Keratinocyte (primary cell): Measurements from ENCODE around the gene OVCH1. TPM values are rescaled to one million over a fixed set of nuclear protein-coding genes. Genes with fewer than 3 reads are reported as not detected.

Experiments
- DNase-seq: peaks from one replicate; pipeline ENCODE4 v3.0.0-alpha.2; 2011; ENCODE audit warnings: low read depth, missing footprints, low spot score
- FAIRE-seq: peaks from 2 replicates; lab custom pipeline; 2011; peaks lifted over from hg19 to GRCh38; lab: Jason Lieb, UNC
- H2AFZ ChIP-seq: 2 replicates; pipeline ENCODE4 v1.6.0; 2012; ENCODE audit warnings: low read length, control low read depth, inconsistent platforms; ENCODE audit not compliant: control insufficient read depth
- H3K27ac ChIP-seq: 2 replicates; pipeline ENCODE4 v1.5.1; 2011; ENCODE audit warnings: low read length; ENCODE audit not compliant: control insufficient read depth, insufficient read depth
- H3K27me3 ChIP-seq: 3 replicates; pipeline ENCODE4 v1.6.0; 2011; ENCODE audit warnings: low read length; ENCODE audit not compliant: control insufficient read depth, insufficient read depth; ENCODE audit errors: extremely low read depth
- H3K36me3 ChIP-seq, 2 experiments: 2 replicates in 1 of 2; 3 replicates in 1 of 2; pipeline ENCODE4 v1.5.1; 2011; ENCODE audit warnings: low read length in 2 of 2, mild to moderate bottlenecking in 1 of 2; ENCODE audit not compliant: control insufficient read depth in 2 of 2, insufficient read depth in 2 of 2; ENCODE audit errors: extremely low read depth in 1 of 2
- H3K4me1 ChIP-seq: 3 replicates; pipeline ENCODE4 v1.5.1; 2011; ENCODE audit warnings: low read length; ENCODE audit not compliant: control insufficient read depth, insufficient read depth; ENCODE audit errors: extremely low read depth
- H3K4me2 ChIP-seq: 3 replicates; pipeline ENCODE4 v1.6.0; 2011; ENCODE audit warnings: low read depth, low read length; ENCODE audit not compliant: control insufficient read depth, insufficient read depth; ENCODE audit errors: extremely low read depth
- H3K4me3 ChIP-seq, 3 experiments: fragments of 200-600 bp in 1 of 3; sonication (generic) in 1 of 3; 2 replicates in 2 of 3; 3 replicates in 1 of 3; pipeline ENCODE4 v1.5.1; 2011 to 2016; ENCODE audit warnings: low read length in 3 of 3, mild to moderate bottlenecking in 3 of 3, control low read depth in 2 of 3, inconsistent platforms in 1 of 3, low read depth in 1 of 3, mixed read lengths in 1 of 3, mixed run types in 1 of 3, moderate library complexity in 1 of 3; ENCODE audit not compliant: control insufficient read depth in 2 of 3, insufficient read depth in 2 of 3; ENCODE audit errors: extremely low read depth in 1 of 3
- H3K79me2 ChIP-seq: 2 replicates; pipeline ENCODE4 v1.6.0; 2012; ENCODE audit warnings: low read length; ENCODE audit not compliant: control insufficient read depth, insufficient read depth
- H3K9ac ChIP-seq: 3 replicates; pipeline ENCODE4 v1.6.0; 2011; ENCODE audit warnings: low read length; ENCODE audit not compliant: control insufficient read depth, insufficient read depth; ENCODE audit errors: extremely low read depth
- H3K9me1 ChIP-seq: 3 replicates; pipeline ENCODE4 v1.6.0; 2011; ENCODE audit warnings: low read length; ENCODE audit not compliant: control insufficient read depth, insufficient read depth; ENCODE audit errors: extremely low read depth
- H3K9me3 ChIP-seq: 2 replicates; pipeline ENCODE4 v1.5.1; 2012; ENCODE audit warnings: low read depth, low read length; ENCODE audit not compliant: control insufficient read depth
- H4K20me1 ChIP-seq: 3 replicates; pipeline ENCODE4 v1.6.0; 2011; ENCODE audit warnings: low read length; ENCODE audit not compliant: control insufficient read depth, insufficient read depth; ENCODE audit errors: extremely low read depth
- EZH2 ChIP-seq: IDR thresholded peaks from one replicate; pipeline ENCODE4 v1.6.1; 2012; ENCODE audit warnings: inconsistent platforms, mild to moderate bottlenecking, low read length, moderate library complexity
- dilution Hi-C: fragments of 300-500 bp; cut with MboI; formaldehyde crosslinking; loops from one replicate; pipeline ENCODE4 v1.7.0; 2020; ENCODE audit warnings: low sequenced_read_pairs; ENCODE audit not compliant: extremely low pct_ligation_motif_present
- polyA plus RNA-seq, 5 experiments: library from polyadenylated mRNA; depleted of rRNA in 3 of 5; stranded (reverse) in 3 of 5; stranded (forward) in 1 of 5; unstranded in 1 of 5; fragments of >200 nt; gene quantifications; 1 replicate in 1 of 5; 2 replicates in 3 of 5; 3 replicates in 1 of 5; pipeline versions ENCODE4 v1.2.1 to v1.2.3, GENCODE V29; 2011 to 2012; ENCODE audit warnings: missing spikeins in 2 of 5, low read depth in 1 of 5, low replicate concordance in 1 of 5
- TF ChIP-seq, protein P1 (sequence below), 3 experiments: IDR thresholded peaks in 1 of 3; conservative IDR thresholded peaks in 1 of 3; optimal IDR thresholded peaks in 1 of 3; 2 replicates in 2 of 3; 3 replicates in 1 of 3; pipeline versions ENCODE3 to v1.5.1; 2011; ENCODE audit warnings: low read length in 3 of 3, mild to moderate bottlenecking in 3 of 3, moderate library complexity in 2 of 3, control low read depth in 1 of 3, inconsistent platforms in 1 of 3; ENCODE audit not compliant: insufficient read depth in 2 of 3; ENCODE audit errors: extremely low read depth in 1 of 3

OVCH1 gene
- polyA plus RNA-seq, 1 donor (not counting 4 experiments of a cell fraction or from before 2014, with no cell fraction given): 0.04 TPM

- dilution Hi-C loops: no loop called here
- FAIRE-seq: no peak
Observed at GRCh38 chr12:29429999-29430715, 67.3 kb downstream of the OVCH1 start.

DNA sequence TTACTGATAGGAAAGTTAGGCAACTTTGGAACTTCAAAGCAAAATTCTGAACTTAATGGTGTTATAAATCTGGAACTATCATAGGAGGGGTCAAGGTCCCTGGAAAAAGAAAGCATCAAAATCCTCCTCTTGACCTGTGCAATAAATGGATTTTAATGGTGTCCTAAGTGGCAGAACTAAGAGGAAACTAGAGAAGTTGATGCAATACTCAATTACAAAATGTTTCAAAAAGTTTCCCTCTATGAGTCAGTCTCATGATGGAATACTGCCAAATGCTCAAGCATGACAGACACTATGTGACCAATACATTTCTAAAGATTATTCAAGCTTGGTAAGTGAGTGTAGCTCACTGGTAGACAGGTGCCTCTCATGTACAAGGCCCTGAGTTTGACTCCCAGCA, 68.9 kb downstream of the OVCH1 start:
- H3K9me3 ChIP-seq: no peaks in the 10 kb centered on the region
- peaks cover 15% of the 10 kb centered on the region for H3K4me1 ChIP-seq
- no peaks in the 10 kb centered on the region for H4K20me1 ChIP-seq
- no peak overlapping the region for H3K9ac ChIP-seq
- H3K4me3 ChIP-seq: no peak overlapping the region
- dilution Hi-C loops: no loop called here
- peak overlapping the region; percentile 3 for H3K4me2 ChIP-seq
- H3K36me3 ChIP-seq: no peaks in the 10 kb centered on the region
- H3K79me2 ChIP-seq: no peaks in the 10 kb centered on the region
- DNase-seq: peak; percentile 38
- peak overlapping the region; percentile 61 for H3K27ac ChIP-seq
- H3K27me3 ChIP-seq: no peaks in the 10 kb centered on the region
- no peak for TF ChIP-seq EZH2
- peak; percentile 32 for FAIRE-seq
- no peak overlapping the region for H2AFZ ChIP-seq
- H3K9me1 ChIP-seq: no peaks in the 10 kb centered on the region

More at GRCh38 chr12:29429999-29430715, 67.3 kb downstream of the OVCH1 start:
- Histone ChIP-seq H3K9ac (no peak overlapping the region), H3K27me3 (no peaks in the 10 kb centered on the region), H3K4me2 (no peak overlapping the region), H3K4me1 (peaks cover 15% of the 10 kb centered on the region), H3K27ac (no peak overlapping the region), H3K4me3 (no peak overlapping the region), H2AFZ (no peak overlapping the region), H3K36me3 (no peaks in the 10 kb centered on the region), H3K9me3 (no peaks in the 10 kb centered on the region), H4K20me1 (no peaks in the 10 kb centered on the region), H3K79me2 (no peaks in the 10 kb centered on the region), H3K9me1 (no peaks in the 10 kb centered on the region)
- no peak for TF ChIP-seq EZH2
- TF ChIP-seq, protein P1, sequence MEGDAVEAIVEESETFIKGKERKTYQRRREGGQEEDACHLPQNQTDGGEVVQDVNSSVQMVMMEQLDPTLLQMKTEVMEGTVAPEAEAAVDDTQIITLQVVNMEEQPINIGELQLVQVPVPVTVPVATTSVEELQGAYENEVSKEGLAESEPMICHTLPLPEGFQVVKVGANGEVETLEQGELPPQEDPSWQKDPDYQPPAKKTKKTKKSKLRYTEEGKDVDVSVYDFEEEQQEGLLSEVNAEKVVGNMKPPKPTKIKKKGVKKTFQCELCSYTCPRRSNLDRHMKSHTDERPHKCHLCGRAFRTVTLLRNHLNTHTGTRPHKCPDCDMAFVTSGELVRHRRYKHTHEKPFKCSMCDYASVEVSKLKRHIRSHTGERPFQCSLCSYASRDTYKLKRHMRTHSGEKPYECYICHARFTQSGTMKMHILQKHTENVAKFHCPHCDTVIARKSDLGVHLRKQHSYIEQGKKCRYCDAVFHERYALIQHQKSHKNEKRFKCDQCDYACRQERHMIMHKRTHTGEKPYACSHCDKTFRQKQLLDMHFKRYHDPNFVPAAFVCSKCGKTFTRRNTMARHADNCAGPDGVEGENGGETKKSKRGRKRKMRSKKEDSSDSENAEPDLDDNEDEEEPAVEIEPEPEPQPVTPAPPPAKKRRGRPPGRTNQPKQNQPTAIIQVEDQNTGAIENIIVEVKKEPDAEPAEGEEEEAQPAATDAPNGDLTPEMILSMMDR (optimal IDR thresholded peaks at IDR 0.05 in 1 of 3, IDR thresholded peaks at IDR 0.05 in 1 of 3, conservative IDR thresholded peaks at IDR 0.05 in 1 of 3; ENCODE audit: extremely low read depth in 1 of 3, insufficient read depth in 2 of 3, low read length in 3 of 3): no peak
- DNase-seq: peak; percentile 23
